Coronary artery (tissue), 2 donors: Measurements from ENCODE around the gene ENTREP3.

Experiments
- DNase-seq: peaks from one replicate; pipeline ENCODE4 v3.0.0-alpha.2; 2017; ENCODE audit warnings: low spot score
- H3K27ac ChIP-seq, 2 donors: fragments of 200-600 bp; sonication (generic); one replicate each; pipeline ENCODE4 v1.5.1; 2016 to 2019
- H3K4me3 ChIP-seq: fragments of 200-600 bp; sonication (generic); 2 replicates; pipeline ENCODE4 v1.5.1; 2016; ENCODE audit warnings: mild to moderate bottlenecking, moderate library complexity
- TF ChIP-seq, protein P1 (sequence below): fragments of 200-600 bp; sonication (generic); IDR thresholded peaks from one replicate; pipeline ENCODE4 v1.5.1; 2019; ENCODE audit warnings: antibody characterized with exemption

Gene ENTREP3

GRCh38 chr1:155200920-155201319 is 54.4 kb downstream of the ENTREP3 start:
- Histone ChIP-seq H3K27ac (no peak overlapping the region), H3K4me3 (no peak overlapping the region)
- no peak for DNase-seq
- TF ChIP-seq, protein P1, sequence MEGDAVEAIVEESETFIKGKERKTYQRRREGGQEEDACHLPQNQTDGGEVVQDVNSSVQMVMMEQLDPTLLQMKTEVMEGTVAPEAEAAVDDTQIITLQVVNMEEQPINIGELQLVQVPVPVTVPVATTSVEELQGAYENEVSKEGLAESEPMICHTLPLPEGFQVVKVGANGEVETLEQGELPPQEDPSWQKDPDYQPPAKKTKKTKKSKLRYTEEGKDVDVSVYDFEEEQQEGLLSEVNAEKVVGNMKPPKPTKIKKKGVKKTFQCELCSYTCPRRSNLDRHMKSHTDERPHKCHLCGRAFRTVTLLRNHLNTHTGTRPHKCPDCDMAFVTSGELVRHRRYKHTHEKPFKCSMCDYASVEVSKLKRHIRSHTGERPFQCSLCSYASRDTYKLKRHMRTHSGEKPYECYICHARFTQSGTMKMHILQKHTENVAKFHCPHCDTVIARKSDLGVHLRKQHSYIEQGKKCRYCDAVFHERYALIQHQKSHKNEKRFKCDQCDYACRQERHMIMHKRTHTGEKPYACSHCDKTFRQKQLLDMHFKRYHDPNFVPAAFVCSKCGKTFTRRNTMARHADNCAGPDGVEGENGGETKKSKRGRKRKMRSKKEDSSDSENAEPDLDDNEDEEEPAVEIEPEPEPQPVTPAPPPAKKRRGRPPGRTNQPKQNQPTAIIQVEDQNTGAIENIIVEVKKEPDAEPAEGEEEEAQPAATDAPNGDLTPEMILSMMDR, result no peak

DNA sequence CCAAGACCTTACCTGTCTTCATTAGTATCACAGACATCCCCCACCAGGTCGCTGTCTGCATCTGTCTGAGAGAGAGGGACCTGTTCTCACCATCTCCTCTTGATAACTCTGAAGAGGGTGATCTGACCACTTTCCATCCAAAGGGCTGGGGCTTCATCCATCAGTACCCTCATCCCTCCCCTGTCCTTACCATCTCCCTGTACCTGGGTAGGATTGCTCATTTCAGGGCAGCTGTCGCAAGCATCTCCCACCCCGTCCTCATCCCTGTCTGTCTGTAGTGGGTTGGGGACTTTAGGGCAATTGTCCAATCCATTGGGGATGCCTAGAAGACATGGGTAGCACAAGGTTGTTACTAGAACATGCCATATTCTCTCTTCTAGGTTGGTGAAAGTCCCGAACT is 55.5 kb downstream of the ENTREP3 start:
- Histone ChIP-seq H3K4me3 (no peak overlapping the region), H3K27ac (no peak overlapping the region)
- no peak for DNase-seq
- TF ChIP-seq, protein P1, result no peak

GRCh38 chr1:155198547-155198906 is 56.8 kb downstream of the ENTREP3 start:
- TF ChIP-seq, protein P1, result no peak
- DNase-seq, result no peak

DNA sequence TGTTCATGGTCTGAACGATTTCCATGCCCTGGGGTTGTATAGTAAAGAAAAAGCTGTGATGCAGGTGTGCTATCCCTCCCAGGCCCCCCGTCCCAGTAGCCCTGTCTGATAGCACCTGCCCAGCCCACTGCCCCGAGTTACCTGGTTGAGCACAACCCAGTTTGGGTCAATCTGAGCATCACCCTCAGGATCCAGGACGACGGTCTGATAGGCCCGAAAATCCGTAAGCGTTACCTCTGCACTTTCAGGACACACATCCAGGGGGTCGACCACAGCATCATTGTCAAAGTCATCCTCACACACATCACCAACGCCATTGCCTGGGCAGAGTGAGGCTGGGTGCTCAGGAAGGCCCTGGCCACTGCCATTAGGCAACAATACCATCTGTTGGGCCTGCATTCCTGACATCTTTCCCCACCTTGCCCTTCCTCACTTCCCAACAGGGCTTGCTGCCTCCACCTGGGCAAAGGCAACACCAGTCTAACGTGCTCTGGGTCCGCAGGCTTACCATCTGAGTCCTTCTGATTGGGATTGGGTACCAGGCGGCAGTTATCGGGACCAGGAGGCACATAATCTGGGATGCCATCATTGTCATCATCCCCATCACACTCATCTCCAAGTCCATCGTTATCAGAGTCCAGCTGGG is 57.3 kb downstream of the ENTREP3 start:
- peak overlapping the region in 1 of 2 donors; percentile 66 for H3K27ac ChIP-seq
- TF ChIP-seq, protein P1, result no peak
- DNase-seq, result no peak
- H3K4me3 ChIP-seq, result no peak overlapping the region

More at GRCh38 chr1:155198547-155198906, 56.8 kb downstream of the ENTREP3 start:
- Histone ChIP-seq H3K27ac (no peak overlapping the region), H3K4me3 (no peak overlapping the region)
